Activated CD4-positive, alpha-beta T cell treated with anti-CD3 and anti-CD28 coated beads, Interleukin-10, Interleukin-2, amounts not matched to agents 100 ng/mL and 50 ng/mL, durations not matched to agents 16 hours and 8 hours (primary cell): Measurements from ENCODE around the gene GSAP.
A peak's percentile ranks its signal among the peaks of the same experiment; 100 is the strongest.

Source experiments
- DNase-seq: peaks from one replicate; pipeline ENCODE4 v3.0.0-alpha.2; 2020

The GSAP gene

GRCh38 chr7:77406421-77406820 is 9.7 kb downstream of the GSAP start:
- no peak for DNase-seq

GRCh38 chr7:77404641-77405040 is 11.5 kb downstream of the GSAP start:
- no peak for DNase-seq

GRCh38 chr7:77403957-77404356 is 12.2 kb downstream of the GSAP start:
- no peak for DNase-seq

GRCh38 chr7:77402818-77403217 is 13.3 kb downstream of the GSAP start:
- no peak for DNase-seq

GRCh38 chr7:77401002-77401401 is 15.1 kb downstream of the GSAP start:
- no peak for DNase-seq

- no peak for DNase-seq
Observed at GRCh38 chr7:77399816-77400215, 16.3 kb downstream of the GSAP start.

GRCh38 chr7:77396894-77397547 is 19.1 kb downstream of the GSAP start:
- DNase-seq, result no peak

GRCh38 chr7:77395626-77396025 is 20.5 kb downstream of the GSAP start:
- DNase-seq, result no peak

- DNase-seq, result no peak
Observed at GRCh38 chr7:77393954-77394353, 22.2 kb downstream of the GSAP start.

GRCh38 chr7:77393261-77393660 is 22.9 kb downstream of the GSAP start:
- peak; percentile 85 for DNase-seq

- no peak for DNase-seq
Observed at GRCh38 chr7:77391230-77391629, 24.9 kb downstream of the GSAP start.

- DNase-seq, result no peak
Observed at GRCh38 chr7:77388055-77388641, 28.0 kb downstream of the GSAP start.

- no peak for DNase-seq
Observed at GRCh38 chr7:77386165-77386822, 29.9 kb downstream of the GSAP start.

- DNase-seq, result no peak
Observed at GRCh38 chr7:77383333-77383740, 32.8 kb downstream of the GSAP start.

GRCh38 chr7:77382532-77382931 is 33.6 kb downstream of the GSAP start:
- no peak for DNase-seq

- no peak for DNase-seq
Observed at GRCh38 chr7:77378584-77378983, 37.6 kb downstream of the GSAP start.

GRCh38 chr7:77370606-77371005 is 45.5 kb downstream of the GSAP start:
- DNase-seq, result no peak

GRCh38 chr7:77368974-77369373 is 47.2 kb downstream of the GSAP start:
- no peak for DNase-seq

GRCh38 chr7:77367976-77368375 is 48.2 kb downstream of the GSAP start:
- DNase-seq, result no peak

GRCh38 chr7:77362905-77363304 is 53.2 kb downstream of the GSAP start:
- no peak for DNase-seq

GRCh38 chr7:77360969-77361368 is 55.2 kb downstream of the GSAP start:
- no peak for DNase-seq

GRCh38 chr7:77360104-77360503 is 56.0 kb downstream of the GSAP start:
- DNase-seq, result no peak

- no peak for DNase-seq
Observed at GRCh38 chr7:77359599-77359998, 56.5 kb downstream of the GSAP start.

GRCh38 chr7:77354914-77355313 is 61.2 kb downstream of the GSAP start:
- DNase-seq, result no peak

GRCh38 chr7:77354484-77354883 is 61.7 kb downstream of the GSAP start:
- DNase-seq, result no peak
